Calu3 (cell line): ENCODE data around the gene RIPK4. TPM values are rescaled to one million over a fixed set of nuclear protein-coding genes. Genes with fewer than 3 reads are reported as not detected.

Experiments used
- BruUV-seq: library from RNA; stranded (reverse); fragments of 400-500 nt; replicated peaks from 2 replicates; lab custom pipeline; 2021; lab: Mats Ljungman, UMichigan
- CTCF ChIA-PET: fragments of 300-600 bp; sonication (Branson Sonifier 250); formaldehyde crosslinking; loops from one replicate; lab custom pipeline; 2022; ENCODE audit warnings: antibody characterized with exemption; lab: Charles Lee
- DNase-seq: peaks from one replicate; pipeline ENCODE4 v3.0.0; 2022
- H3K27ac Mint-ChIP-seq: one replicate; pipeline ENCODE4 v1.8.0; 2022; ENCODE audit warnings: mixed read lengths; ENCODE audit not compliant: unreplicated experiment
- H3K27me3 Mint-ChIP-seq: one replicate; pipeline ENCODE4 v1.8.0; 2022; ENCODE audit warnings: mixed read lengths; ENCODE audit not compliant: unreplicated experiment
- H3K36me3 Mint-ChIP-seq: one replicate; pipeline ENCODE4 v1.8.0; 2022; ENCODE audit warnings: mild to moderate bottlenecking, moderate library complexity, mixed read lengths; ENCODE audit not compliant: insufficient read depth, unreplicated experiment
- H3K4me1 Mint-ChIP-seq: one replicate; pipeline ENCODE4 v1.8.0; 2022; ENCODE audit warnings: mild to moderate bottlenecking, low read depth, mixed read lengths; ENCODE audit not compliant: unreplicated experiment
- H3K4me3 Mint-ChIP-seq: one replicate; pipeline ENCODE4 v1.8.0; 2022; ENCODE audit warnings: mild to moderate bottlenecking, low read depth, moderate library complexity, mixed read lengths; ENCODE audit not compliant: unreplicated experiment
- H3K9me3 Mint-ChIP-seq: one replicate; pipeline ENCODE4 v1.8.0; 2022; ENCODE audit warnings: low read depth, mixed read lengths; ENCODE audit not compliant: unreplicated experiment
- intact Hi-C: fragments of 100-400 bp; cut with micrococcal nuclease; formaldehyde crosslinking; loops from one replicate; pipeline ENCODE4 v1.10.0; 2022; ENCODE audit not compliant: unreplicated experiment
- total RNA-seq: library from RNA; stranded (reverse); gene quantifications from 2 replicates; pipeline ENCODE4 v1.2.3, GENCODE V29; 2022
- TF ChIP-seq, protein P1 (sequence below): fragments of 200-600 bp; IDR thresholded peaks from one replicate; pipeline ENCODE4 v1.8.0; 2022; ENCODE audit warnings: antibody characterized with exemption; ENCODE audit not compliant: unreplicated experiment

RIPK4 gene
- total RNA-seq, 1 experiment from 2014 or later: 30.3 TPM

DNA sequence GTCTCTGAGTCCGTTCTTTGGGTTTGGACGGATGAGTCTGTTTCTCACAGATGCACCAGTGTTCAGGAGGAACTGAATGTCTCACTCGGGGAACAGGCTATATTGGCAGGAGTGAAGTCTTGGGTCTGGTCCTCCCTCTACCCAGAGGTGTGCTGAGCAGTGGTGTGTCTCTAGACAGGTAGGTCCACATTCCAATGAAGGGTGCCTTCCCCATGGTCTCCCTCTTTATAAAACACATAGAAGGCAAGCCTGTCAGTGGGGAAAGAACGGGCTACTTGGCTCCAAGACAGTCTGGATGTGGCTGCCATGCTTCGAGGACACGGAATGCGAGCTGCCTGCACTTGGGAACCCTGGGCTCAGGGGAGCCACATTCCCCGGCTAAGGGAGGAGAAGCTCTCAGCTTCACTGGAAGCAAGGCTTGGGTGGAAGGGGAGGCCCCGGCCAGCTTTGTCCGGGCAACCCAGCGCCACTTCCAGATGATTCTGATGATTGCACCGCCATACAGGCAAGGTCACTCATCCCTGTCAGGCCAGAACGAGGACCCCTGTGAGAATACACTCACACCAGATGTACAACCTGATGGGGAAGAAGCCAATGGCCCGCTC, 29.7 kb upstream of the RIPK4 start:
- BruUV-seq: no TSS peak
- no peak for DNase-seq
- TF ChIP-seq, protein P1, sequence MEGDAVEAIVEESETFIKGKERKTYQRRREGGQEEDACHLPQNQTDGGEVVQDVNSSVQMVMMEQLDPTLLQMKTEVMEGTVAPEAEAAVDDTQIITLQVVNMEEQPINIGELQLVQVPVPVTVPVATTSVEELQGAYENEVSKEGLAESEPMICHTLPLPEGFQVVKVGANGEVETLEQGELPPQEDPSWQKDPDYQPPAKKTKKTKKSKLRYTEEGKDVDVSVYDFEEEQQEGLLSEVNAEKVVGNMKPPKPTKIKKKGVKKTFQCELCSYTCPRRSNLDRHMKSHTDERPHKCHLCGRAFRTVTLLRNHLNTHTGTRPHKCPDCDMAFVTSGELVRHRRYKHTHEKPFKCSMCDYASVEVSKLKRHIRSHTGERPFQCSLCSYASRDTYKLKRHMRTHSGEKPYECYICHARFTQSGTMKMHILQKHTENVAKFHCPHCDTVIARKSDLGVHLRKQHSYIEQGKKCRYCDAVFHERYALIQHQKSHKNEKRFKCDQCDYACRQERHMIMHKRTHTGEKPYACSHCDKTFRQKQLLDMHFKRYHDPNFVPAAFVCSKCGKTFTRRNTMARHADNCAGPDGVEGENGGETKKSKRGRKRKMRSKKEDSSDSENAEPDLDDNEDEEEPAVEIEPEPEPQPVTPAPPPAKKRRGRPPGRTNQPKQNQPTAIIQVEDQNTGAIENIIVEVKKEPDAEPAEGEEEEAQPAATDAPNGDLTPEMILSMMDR: no peak
- Mint-ChIP-seq H3K9me3 (peaks cover 3% of the 10 kb centered on the region), H3K27ac (no peak overlapping the region), H3K36me3 (no peaks in the 10 kb centered on the region), H3K4me1 (no peaks in the 10 kb centered on the region), H3K27me3 (no peaks in the 10 kb centered on the region), H3K4me3 (no peak overlapping the region)
- intact Hi-C loops: no loop called here
- CTCF ChIA-PET: interaction anchor here (0.6 kb wide), 1 partner anchor 434 kb away, joined by 4 read pairs; no protein-coding TSS in a partner anchor

DNA sequence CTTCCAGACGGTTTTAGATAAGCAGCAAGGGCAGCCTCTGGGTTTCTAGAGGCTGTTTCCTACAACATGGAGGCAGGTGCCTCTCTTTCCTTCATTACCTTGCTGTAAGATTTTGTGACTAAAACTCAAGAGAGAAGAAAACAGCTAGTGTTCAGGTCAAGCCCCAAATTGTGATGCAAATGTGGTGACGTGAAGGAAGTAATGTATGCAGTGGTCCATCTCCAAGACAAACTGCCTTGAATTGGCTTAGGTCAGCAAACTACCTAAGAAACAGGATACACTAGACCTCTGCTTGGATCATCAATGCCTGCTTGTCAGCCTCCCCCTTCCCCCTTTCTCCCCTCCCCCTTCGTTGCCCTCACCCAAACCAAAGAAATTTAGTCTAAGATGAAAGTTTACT, 28.9 kb upstream of the RIPK4 start:
- Mint-ChIP-seq H3K4me3 (no peak overlapping the region), H3K9me3 (peaks cover 5% of the 10 kb centered on the region), H3K4me1 (no peaks in the 10 kb centered on the region), H3K36me3 (no peaks in the 10 kb centered on the region), H3K27ac (no peak overlapping the region), H3K27me3 (no peaks in the 10 kb centered on the region)
- no TSS peak for BruUV-seq
- TF ChIP-seq, protein P1: no peak
- no peak for DNase-seq
- CTCF ChIA-PET: interaction anchor here (0.6 to 1.3 kb wide), 2 partner anchors 12 to 433 kb away, joined by 3 to 4 read pairs; no protein-coding TSS in a partner anchor
- intact Hi-C loops: no loop called here

DNA sequence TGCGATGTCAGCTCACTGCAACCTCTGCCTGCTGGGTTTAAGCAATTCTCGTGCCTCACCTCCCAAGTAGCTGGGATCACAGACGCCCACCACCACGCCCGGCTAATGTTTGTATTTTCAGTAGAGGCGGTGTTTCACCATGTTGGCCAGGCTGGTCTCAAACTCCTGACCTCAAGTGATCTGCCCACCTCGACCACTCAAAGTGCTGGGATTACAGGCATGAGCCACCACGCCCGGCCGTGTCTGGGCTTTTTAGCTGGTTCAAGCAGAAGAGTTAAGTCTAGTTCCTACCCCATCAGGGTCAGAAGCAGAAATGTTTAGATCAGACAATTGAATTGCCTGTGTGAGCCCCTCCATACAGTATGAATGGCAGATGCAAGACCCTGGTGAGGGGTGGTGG, 27.7 kb upstream of the RIPK4 start:
- H3K36me3 Mint-ChIP-seq: no peaks in the 10 kb centered on the region
- no peaks in the 10 kb centered on the region for H3K27me3 Mint-ChIP-seq
- DNase-seq: no peak
- no TSS peak for BruUV-seq
- no peak overlapping the region for H3K4me3 Mint-ChIP-seq
- intact Hi-C loops: no loop called here
- H3K9me3 Mint-ChIP-seq: peaks cover 5% of the 10 kb centered on the region
- no peak overlapping the region for H3K27ac Mint-ChIP-seq
- CTCF ChIA-PET: no interaction called here
- no peaks in the 10 kb centered on the region for H3K4me1 Mint-ChIP-seq
- TF ChIP-seq, protein P1: no peak

DNA sequence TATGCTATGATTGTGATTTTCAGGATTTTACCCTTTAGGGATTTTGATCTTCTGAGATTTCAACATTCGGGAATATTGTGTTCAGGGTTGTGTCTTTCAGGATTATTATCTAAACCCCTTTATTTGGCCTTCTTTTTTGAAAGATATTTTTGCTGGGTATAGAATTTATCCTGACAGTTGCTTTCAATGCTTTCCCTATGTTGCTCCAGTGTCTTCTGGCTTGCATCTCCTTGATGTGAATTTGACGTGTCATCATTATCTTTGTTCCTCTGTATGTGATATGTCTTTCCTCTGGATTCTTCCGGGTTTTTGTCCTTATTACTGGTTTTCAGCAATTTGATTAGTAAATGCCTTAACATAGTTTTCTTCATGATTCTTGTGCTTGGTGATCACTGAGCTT, 25.9 kb upstream of the RIPK4 start:
- Mint-ChIP-seq H3K9me3 (peaks cover 5% of the 10 kb centered on the region), H3K27ac (no peak overlapping the region), H3K4me3 (no peak overlapping the region), H3K27me3 (no peaks in the 10 kb centered on the region), H3K36me3 (no peaks in the 10 kb centered on the region), H3K4me1 (no peaks in the 10 kb centered on the region)
- DNase-seq: no peak
- BruUV-seq: no TSS peak
- TF ChIP-seq, protein P1: no peak
- CTCF ChIA-PET: no interaction called here
- intact Hi-C loops: no loop called here
